M059J (cell line): ENCODE results near the gene PPP1R14D. TPM values are rescaled to one million over a fixed set of nuclear protein-coding genes. Genes with fewer than 3 reads are reported as not detected.

Experiments used
- DNase-seq: peaks from one replicate; pipeline ENCODE4 v3.0.0-alpha.2; 2012; ENCODE audit warnings: low read depth
- total RNA-seq: library from RNA; depleted of rRNA; stranded (reverse); fragments of >200 nt; shearing (Covaris generic); gene quantifications from 2 replicates; pipeline ENCODE4 v1.2.3, GENCODE V29; 2014

Gene PPP1R14D
- total RNA-seq, 1 experiment from 2014 or later: not detected

DNA sequence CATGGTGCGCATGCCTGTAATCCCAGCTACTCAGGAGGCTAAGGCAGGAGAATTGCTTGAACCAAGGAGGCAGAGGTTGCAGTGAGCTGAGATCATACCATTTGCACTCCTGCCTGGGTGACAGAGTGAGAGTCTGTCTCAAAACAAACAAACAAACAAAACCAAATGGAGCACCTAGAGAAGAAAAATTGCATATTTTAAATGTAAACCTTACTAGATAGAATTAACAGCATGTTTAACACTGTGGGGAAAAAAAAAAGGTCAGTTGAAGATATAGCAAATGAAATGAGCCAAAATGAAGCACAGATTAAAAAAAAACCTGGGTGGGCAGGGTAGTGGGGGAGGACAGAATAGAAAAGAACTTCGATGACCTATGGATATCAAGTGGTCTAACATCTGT lies 7.3 kb downstream of the PPP1R14D start:
- no peak for DNase-seq

DNA sequence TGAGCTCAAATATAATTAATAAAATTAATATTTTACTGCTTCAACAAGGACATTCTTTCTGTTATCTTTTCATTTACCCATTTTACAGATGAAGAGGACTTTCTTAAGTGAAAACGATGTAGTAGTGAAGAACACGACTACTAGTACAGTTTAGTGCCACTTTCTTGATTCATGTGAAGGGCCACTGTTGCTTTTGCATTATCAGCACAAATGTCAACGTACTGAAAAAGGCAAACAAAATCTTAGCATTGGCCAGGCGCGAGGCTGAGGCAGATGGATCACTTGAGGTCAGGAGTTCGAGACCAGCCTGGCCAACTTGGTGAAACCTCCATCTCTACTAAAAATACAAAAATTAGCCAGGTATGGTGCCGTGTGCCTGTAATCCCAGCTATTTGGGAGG lies 9.5 kb downstream of the PPP1R14D start:
- no peak for DNase-seq

GRCh38 chr15:40815042-40815698 lies 13.3 kb downstream of the PPP1R14D start:
- DNase-seq: peak; percentile 48

GRCh38 chr15:40812721-40813425 lies 15.6 kb downstream of the PPP1R14D start:
- DNase-seq: no peak

DNA sequence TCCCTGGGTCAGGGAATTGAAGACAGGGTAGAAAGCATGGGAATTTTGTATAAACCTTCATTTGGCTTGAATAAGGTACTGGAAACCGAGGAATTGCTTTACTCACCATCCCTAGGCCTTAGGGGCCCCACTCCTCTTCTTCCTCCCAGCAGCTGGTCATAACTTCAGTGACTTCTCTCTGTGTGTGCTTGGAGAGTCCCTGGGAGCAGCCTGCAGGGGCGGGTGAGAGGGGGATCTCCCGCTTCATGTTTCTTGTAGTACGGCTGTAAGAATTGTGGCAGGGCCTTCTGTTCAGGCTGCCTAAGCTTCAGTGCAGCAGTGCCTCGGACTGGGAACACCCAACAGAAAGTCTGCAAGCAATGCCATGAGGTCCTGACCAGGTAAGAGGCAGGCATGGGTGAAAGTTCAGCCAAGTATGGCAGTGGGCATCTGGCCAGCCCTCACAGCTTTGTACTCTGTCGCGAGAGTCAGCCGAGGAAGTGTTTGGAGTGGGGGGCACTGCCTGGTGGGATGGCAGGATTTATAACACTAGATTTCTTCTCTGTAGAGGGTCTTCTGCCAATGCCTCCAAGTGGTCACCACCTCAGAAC lies 19.6 kb downstream of the PPP1R14D start:
- no peak for DNase-seq

GRCh38 chr15:40807888-40808461 lies 20.5 kb downstream of the PPP1R14D start:
- DNase-seq: peak; percentile 27

DNA sequence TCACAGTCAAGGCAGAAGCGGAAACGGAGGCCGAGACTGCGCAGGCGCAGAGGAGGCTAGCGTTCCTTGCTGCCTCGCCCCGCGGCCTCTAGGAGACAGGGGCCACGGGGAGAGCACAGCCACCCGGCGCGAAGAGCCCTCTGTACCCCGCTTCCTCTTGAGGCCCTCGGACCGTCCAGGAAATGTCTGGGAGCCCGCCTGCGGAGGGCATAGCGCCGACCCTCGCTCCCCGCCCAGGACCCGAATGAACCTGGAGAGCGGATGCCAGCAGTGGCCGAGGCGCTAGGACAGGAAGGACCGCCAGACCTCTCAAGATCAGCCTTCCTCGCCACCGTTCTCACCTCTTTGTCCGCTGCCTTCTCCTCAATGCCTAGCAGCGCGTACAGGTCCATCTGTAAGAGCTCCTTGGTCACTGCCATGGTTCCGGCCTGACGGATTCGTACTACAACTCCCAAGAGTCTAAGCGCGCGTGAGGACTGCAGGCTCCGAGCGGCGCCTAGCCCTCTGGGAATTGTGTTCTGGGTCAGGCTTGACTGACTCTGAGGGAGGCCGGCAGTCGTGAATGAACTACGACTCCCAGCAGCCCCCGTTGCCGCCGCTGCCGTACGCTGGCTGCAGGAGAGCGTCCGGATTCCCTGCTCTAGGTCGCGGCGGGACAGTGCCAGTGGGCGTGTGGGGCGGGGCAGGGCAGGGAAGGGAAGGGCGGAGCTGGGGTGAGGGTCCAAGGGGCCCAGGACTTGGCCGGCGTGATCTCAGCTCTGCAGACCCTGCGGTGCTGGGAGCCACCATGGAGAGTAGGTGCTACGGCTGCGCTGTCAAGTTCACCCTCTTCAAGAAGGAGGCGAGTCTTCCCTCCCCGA lies 21.2 kb downstream of the PPP1R14D start, which contains the start of the genes DNAJC17 and ZFYVE19:
DNAJC17 (minus strand) TSS at position 446 of the 860 bp plus-strand sequence; CDS start at position 419, 27 bp downstream.
ZFYVE19 (plus strand) TSS at position 62 of the 860 bp plus-strand sequence; CDS start at position 563, 501 bp downstream.
- DNase-seq: peak; percentile 98

DNA sequence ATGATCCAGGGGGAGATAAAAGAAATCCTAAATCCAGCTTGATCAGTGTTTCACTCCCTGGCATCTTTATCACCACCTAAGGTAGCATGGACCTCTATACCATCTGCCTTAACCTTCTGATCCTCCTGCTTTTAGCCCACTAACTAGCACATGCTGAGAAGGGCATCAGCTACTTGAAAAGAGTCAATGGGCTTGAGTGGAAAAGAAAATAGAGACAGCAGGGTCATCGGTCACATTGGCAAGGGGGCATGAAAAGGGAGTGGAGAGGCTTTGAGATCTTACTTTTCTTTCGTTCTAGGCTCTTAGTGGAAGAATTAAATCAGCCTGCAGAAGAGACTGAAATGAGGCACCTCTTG lies 21.9 kb downstream of the PPP1R14D start:
- no peak for DNase-seq

DNA sequence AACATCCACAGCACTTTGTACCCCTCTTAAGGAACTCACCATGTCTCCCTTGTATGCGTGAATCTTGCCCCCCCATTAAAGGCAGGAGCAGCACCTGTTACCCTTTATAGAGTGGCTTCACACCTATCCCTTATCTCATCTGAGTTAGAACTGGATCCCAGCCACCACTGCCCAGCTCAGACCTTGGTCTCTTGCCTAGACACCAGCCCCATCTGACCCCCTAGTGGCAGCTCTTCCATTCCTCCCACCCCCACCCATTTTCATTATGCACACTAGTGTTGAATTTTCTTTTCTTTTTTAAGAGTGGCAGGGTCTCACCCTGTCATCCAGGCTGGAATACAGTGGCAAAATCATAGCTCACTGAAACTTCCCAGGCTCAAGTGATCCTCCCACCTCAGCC lies 24.8 kb downstream of the PPP1R14D start:
- no peak for DNase-seq

- DNase-seq: no peak
Observed at GRCh38 chr15:40803076-40803475, 25.4 kb downstream of the PPP1R14D start.

GRCh38 chr15:40799523-40799922 lies 29.0 kb downstream of the PPP1R14D start:
- DNase-seq: no peak

DNA sequence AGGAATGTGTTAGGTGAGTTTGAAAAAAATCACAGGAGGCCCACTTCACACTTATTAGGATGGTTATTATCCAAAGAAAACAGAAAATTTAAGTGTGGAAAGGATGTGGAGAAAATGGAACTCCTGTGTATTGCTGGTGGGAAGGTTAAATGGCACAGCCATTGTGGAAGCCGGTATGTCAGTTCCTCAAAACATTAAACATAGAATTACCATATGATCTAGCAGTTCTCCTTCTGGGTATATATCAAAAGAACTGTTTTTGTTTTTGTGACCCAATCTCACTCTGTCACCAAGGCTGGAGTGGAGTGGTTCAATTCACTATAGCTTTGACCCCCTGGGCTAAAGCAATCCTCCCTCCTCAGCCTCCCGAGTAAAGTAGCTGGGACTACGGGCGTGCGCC lies 32.0 kb downstream of the PPP1R14D start:
- DNase-seq: no peak

- no peak for DNase-seq
Observed at GRCh38 chr15:40796041-40796440, 32.5 kb downstream of the PPP1R14D start.

GRCh38 chr15:40793216-40793989 lies 35.1 kb downstream of the PPP1R14D start:
- peak; percentile 94 for DNase-seq

GRCh38 chr15:40792394-40792793 lies 36.1 kb downstream of the PPP1R14D start:
- no peak for DNase-seq

- DNase-seq: peak; percentile 50
Observed at GRCh38 chr15:40790718-40791117, 37.8 kb downstream of the PPP1R14D start.

DNA sequence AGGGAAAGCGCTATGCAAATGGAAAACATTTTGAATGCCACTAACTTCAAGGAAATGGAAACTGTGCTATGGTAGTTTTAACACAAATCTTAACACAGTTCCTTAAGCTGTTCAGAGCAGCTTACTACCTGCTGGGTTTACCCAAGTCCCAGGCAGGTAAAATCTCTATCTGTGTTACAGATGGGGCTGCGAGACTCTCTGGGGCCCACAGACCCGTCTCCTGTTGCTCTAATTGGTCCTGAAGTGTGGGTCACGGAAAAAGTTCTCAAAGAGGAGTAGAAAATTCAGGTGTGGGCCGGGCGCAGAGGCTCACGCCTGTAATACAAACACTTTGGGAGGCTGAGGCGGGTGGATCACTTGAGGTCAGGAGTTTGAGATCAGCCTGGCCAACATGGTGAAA lies 38.5 kb downstream of the PPP1R14D start:
- DNase-seq: no peak

DNA sequence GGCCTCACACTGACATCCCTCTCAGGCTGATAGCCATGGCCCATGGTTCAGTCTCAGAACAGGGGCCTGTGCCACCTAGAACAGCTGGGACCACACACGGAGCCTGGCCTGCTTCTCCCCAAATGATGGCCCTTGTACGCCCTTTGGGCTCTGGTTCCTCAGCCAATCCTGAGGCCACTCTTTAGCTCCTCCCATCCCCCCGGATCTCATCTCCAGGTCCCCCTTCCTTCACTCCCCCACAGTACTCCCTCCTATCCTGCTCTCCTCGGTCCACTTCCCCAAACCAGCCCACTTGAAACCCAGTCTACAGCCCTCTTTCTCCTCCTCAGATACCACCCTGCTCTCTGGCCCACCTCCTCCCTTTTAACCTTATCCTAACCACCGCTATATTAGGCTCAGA lies 39.4 kb downstream of the PPP1R14D start:
- no peak for DNase-seq

GRCh38 chr15:40787991-40788390 lies 40.5 kb downstream of the PPP1R14D start:
- DNase-seq: peak; percentile 7

GRCh38 chr15:40787344-40787841 lies 41.1 kb downstream of the PPP1R14D start:
- DNase-seq: peak; percentile 92

DNA sequence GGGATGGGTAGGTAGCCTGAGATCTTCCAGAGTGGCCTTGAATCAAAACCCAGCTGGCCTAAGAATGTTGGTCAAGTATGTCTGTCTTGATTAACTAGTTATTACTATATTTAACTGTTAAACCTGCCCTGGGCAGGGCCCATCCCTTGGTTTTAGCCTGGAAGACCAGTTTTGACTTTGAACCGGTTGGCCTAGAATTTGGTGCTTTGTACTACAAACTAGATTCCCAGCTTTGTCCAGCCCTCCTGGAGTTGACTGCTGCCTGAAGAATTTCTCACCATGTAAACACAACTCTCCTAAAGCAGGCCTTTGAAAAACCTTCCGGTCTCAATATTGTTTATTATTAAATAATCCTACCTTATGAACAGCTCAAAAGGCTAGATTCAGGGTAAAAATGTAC lies 42.7 kb downstream of the PPP1R14D start:
- no peak for DNase-seq
